GM19463 (cell line): ENCODE measurements around the gene FKBP1A.

ENCODE experiments used
- ATAC-seq: cut with Tn5 transposase; IDR thresholded peaks from one replicate; pipeline ENCODE4 v1.9.1; 2021; ENCODE audit warnings: mild to moderate bottlenecking, moderate library complexity; ENCODE audit not compliant: unreplicated experiment

Gene FKBP1A

DNA sequence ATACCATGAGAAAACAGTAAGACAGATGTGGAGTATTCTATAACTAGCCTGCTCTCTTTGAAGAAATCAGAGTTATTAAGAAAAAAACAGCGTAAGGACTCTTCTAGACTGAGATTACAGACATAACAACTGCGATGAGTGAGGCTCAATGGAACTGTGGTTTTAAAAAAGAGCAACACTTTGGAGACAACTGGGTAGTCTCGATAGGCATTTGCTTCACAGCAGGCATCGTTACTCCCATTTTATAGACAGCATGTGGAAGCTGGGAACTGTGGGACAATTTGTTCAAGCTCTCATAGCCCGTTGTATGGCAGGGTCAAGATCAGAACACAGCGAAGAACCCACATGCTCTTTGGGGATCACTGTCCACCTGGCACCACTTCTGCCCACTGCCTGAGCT lies 4.6 kb downstream of the FKBP1A start:
- ATAC-seq = no peak

DNA sequence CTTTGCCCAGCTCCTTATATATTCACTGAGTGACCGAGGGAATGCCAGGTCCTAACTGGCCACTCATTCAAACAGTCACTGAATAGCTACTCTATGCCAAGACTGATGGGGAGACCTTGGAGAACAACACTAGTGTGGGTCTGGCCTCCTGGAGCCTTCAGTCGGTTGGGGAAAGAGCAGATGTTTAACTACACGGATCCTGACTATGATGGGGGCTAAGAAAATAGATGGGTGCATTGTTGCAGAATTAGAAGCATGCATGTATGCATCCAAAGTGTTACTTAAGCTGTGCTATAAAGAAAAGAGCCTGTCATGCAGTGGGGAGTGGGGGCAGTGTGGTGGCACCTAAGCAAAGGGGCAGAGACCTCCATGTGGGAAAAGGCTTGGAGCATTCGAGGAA lies 6.5 kb downstream of the FKBP1A start:
- ATAC-seq = no peak

GRCh38 chr20:1383623-1384404 lies 9.0 kb downstream of the FKBP1A start:
- ATAC-seq = no peak

DNA sequence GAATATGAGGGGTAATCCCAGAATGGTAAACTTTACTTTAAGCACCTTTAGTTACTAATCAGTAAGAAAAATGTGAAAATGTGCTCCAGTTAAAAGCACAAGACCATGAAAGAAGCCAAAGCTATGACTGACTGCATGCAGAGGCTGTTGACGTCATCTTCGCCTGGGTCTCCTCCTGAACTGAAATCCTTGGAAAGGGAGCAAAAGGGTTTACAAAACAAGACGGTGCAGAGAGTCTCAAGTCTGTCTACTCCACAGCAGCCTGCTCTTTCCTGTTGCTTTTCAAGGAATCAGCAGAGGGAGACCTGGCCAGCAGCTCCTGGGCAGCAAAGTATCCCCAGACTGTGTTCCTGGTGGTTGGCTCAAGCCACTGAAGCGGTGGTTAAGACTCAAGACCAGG lies 10.2 kb downstream of the FKBP1A start:
- ATAC-seq = no peak

DNA sequence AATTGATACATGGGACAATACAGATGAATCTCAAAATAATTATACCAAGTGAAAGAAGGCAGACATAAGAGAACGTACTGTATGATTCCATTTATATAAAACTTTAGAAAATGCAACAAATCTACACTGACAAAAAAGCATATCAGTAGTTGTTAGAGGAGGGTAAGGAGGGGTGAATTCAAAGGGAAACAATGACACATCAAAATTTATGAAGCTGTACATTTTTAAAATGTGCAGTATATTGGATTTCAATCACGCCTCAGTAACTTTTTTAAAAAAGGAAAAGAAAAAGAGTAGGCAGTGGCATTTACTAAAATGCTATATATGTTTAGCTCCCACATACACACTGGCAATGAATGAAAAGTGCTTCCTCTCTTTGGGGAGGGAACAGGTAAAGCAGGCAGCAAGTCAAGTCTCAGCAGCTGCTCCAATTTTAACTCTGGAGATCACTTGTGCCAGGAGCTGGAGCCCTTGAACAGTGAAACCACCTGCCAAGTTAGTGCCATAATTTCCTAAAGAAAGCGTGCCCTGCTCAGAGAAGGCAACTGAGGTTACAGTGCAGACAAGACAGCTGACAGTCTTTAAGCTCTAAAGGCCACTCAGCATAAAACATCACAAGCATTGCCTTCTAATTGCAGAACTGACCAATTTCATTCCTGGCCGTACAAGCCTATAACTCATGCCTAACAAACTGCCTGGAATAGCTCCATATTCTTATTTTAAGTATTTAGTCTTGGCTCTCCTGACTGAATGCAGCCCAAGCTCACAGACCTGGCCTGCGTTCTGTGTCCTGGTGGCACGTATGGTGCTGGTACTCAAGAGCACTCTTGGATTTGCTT lies 10.9 kb downstream of the FKBP1A start:
- ATAC-seq = no peak

- no peak for ATAC-seq
Observed at GRCh38 chr20:1378735-1379125, 14.1 kb downstream of the FKBP1A start.

- no peak for ATAC-seq
Observed at GRCh38 chr20:1377984-1378734, 14.7 kb downstream of the FKBP1A start.

- ATAC-seq = no peak
Observed at GRCh38 chr20:1377341-1377871, 15.4 kb downstream of the FKBP1A start.

- ATAC-seq = no peak
Observed at GRCh38 chr20:1376408-1377270, 16.2 kb downstream of the FKBP1A start.

DNA sequence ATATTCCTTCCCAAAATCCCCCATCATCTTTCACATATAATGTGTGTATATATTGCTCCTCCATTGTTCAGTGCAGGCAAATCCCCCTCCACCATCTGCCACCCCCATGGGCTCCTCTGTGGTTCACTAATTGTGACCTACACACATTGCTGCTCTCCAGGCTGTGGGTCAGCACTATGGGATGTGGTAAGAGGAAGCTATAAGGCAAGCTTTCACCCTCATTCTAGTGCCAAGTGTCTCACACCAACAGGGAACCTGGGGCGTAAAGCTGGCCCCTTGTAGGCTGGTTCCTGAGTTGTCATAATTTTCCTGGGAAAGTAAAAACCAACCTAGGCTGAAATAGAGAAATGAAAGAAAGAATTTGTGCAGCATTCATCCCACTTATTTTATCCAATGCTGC lies 16.8 kb downstream of the FKBP1A start:
- ATAC-seq = peak; percentile 43

- no peak for ATAC-seq
Observed at GRCh38 chr20:1375515-1375914, 17.3 kb downstream of the FKBP1A start.

DNA sequence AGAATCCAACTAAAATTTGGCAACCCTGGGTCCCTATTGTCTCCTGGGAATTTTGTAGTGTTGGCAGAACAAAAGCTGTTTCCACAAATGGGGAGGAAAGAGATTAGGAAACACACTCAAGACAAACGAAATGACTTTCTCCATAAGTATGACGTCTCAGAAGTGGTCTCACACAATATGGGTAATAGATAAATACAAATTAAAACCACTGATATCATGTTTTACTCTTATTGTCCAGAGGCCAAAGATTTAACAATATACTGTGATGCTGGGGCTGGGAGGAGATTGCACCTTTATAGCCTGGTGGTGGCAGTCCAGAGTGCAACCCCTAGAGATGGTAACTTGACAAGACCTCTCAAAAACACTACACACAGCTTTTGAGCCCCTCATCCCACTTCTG lies 18.6 kb downstream of the FKBP1A start:
- no peak for ATAC-seq

DNA sequence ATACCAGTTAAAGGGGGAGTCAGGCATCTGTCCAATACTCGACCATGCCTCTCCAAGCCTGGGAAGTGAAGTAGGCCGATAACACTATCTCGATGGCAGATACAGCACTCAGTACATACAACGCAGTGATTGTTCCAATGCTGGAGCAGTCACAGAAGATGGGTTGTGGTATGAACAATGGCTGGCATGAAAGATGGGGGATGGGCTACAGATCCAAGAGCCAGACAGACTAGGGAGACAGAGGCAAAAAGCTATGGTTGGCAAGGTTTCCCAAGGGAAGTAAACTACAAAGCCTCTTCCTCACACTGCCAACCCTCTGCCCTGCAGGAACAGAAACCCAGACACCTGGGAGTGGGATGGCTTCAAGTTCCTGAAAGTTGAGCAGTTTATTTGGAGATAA lies 19.2 kb downstream of the FKBP1A start:
- ATAC-seq = no peak

GRCh38 chr20:1373036-1373435 lies 19.8 kb downstream of the FKBP1A start:
- ATAC-seq = no peak

GRCh38 chr20:1371830-1372539 lies 20.9 kb downstream of the FKBP1A start:
- no peak for ATAC-seq

DNA sequence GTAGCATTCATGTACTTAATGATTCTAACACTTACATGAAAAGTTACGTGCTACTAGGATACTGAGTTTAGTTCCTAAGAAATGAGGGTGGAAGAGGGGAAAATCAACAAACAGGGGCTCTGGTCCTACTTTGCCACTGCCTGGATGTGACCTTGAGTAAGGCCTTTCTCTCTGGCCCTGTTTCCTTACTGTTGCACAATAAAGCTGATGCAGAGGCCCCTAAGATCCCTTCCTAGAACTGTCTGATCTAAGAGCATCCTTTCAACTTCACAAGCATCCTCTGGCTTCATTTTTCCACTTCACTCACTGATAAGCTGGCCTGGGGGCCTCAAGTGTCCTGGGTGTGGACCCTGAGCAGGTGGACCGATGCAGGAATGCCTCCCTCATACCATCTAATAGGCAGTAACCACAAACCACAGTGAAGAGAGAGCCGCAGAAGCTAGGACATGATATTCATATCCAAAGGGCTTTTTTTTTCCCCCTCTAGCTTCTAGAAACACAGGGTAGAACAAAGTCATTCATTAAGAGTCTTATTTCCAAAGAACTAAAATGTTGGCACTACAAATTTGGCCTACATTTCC lies 21.6 kb downstream of the FKBP1A start:
- no peak for ATAC-seq

- ATAC-seq = no peak
Observed at GRCh38 chr20:1370548-1371110, 22.2 kb downstream of the FKBP1A start.

DNA sequence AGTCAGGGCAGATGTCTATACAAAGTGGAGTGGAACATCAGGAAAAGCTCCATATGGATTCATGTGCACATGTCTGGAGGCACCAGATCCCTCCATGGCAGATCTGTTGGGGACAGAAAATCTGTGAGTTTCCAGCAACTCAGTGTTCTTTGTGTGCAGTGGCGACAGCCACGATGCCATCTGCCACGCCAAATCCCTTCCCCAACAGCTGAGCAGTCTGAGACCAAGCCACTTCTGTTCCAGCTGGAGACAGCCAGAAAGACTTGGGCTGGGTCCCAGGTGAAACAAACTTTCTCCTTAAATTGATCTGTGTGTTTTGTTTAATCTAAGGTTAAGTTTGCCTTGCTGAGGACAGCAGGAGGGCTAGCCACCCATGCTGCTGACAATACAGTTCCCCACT lies 22.9 kb downstream of the FKBP1A start:
- no peak for ATAC-seq
